Measurements from ENCODE around the gene TOE1. TPM values are rescaled to one million over a fixed set of nuclear protein-coding genes. Genes with fewer than 3 reads are reported as not detected.

Gene TOE1
- total and polyA plus RNA-seq, 9 donors, result 6.7 to 16.3 (median 10.7) TPM

DNA sequence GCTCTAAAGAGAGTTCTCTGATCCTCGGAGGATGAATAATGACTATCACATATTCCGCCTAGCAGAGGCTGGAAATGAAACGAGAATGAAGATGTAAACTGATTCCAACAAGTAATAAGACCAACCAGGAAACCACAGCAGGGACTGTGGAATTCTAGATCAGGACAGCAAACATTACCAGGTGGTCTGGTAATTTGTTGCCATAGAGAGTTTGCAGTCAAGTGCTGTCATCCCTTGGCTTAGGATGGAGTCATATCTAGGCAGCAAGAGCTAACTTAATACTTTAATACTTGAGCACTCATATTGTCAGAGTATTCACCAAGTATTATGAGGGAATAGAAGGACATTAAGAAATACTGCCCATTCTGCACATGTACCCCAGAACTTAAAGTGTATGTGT is 45.3 kb downstream of the TOE1 start:
- Histone ChIP-seq H3K36me3 (no peaks in the 10 kb centered on the region), H3K27ac (no peak overlapping the region), H3K4me3 (no peak overlapping the region), H3K27me3 (no peaks in the 10 kb centered on the region), H3K4me1 (ENCODE audit: insufficient read depth) (no peaks in the 10 kb centered on the region), H3K9me3 (no peaks in the 10 kb centered on the region)
- no peak for DNase-seq
- intact Hi-C loops (cut with DNase I), result no loop called here
- TF ChIP-seq POLR2A (IDR thresholded peaks at IDR 0.05) (no peak), EP300 (IDR thresholded peaks at IDR 0.05) (no peak)
- TF ChIP-seq, protein P1, sequence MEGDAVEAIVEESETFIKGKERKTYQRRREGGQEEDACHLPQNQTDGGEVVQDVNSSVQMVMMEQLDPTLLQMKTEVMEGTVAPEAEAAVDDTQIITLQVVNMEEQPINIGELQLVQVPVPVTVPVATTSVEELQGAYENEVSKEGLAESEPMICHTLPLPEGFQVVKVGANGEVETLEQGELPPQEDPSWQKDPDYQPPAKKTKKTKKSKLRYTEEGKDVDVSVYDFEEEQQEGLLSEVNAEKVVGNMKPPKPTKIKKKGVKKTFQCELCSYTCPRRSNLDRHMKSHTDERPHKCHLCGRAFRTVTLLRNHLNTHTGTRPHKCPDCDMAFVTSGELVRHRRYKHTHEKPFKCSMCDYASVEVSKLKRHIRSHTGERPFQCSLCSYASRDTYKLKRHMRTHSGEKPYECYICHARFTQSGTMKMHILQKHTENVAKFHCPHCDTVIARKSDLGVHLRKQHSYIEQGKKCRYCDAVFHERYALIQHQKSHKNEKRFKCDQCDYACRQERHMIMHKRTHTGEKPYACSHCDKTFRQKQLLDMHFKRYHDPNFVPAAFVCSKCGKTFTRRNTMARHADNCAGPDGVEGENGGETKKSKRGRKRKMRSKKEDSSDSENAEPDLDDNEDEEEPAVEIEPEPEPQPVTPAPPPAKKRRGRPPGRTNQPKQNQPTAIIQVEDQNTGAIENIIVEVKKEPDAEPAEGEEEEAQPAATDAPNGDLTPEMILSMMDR (IDR thresholded peaks at IDR 0.05), result no peak
- WGBS, 3 donors, result 78 to 86% (median 79%) methylated on average over 3 of the region's 3 CpGs

DNA sequence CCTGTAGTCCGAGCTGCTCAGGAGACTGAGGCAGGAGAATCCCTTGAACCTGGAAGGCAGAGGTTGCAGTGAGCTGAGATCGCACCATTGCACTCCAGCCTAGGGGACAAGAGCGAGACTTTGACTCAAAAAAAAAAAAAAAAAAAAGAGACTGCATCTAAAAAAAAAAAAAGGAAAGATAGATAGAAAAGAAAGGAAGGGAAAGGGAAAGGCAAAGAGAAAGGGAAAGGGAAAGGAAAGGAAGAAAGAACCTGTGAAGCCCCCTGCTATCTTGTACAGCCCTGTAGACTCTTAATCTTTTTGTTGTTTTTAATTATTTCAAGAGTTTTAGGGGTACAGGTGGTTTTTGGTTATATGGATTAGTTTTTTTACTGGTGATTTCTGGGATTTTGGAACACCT is 46.2 kb downstream of the TOE1 start:
- no peaks in the 10 kb centered on the region for H3K4me1 ChIP-seq (ENCODE audit: insufficient read depth)
- no peak overlapping the region for H3K27ac ChIP-seq
- no peak for DNase-seq
- H3K4me3 ChIP-seq, result no peak overlapping the region
- H3K36me3 ChIP-seq, result no peaks in the 10 kb centered on the region
- TF ChIP-seq, protein P1 (IDR thresholded peaks at IDR 0.05), result no peak
- no peak for TF ChIP-seq POLR2A (IDR thresholded peaks at IDR 0.05)
- no peak for TF ChIP-seq EP300 (IDR thresholded peaks at IDR 0.05)
- intact Hi-C loops (cut with DNase I), result no loop called here
- H3K9me3 ChIP-seq, result no peaks in the 10 kb centered on the region
- WGBS, 3 donors, result 92 to 98% (median 97%) methylated on average over 3 of the region's 3 CpGs
- no peaks in the 10 kb centered on the region for H3K27me3 ChIP-seq

Other genes with a start within 250 kb of the TOE1 start
- gene ZSWIM5, start 133.6 kb upstream of the TOE1 start, total RNA-seq, result 10 to 100 TPM in 3 of 7 donors, 1 to 10 TPM in 4; 6.0 to 13.3 (median 10.0) TPM
- gene ZSWIM5, start 133.6 kb upstream of the TOE1 start, polyA plus RNA-seq, result 10 to 100 TPM in 1 of 2 donors, 1 to 10 TPM in 1; 6.9 to 10.0 TPM
- 1 to 10 TPM in 5 of 7 donors, under 1 TPM in 1, not detected in 1; 0.80 to 2.0 (median 1.4) TPM for gene HPDL, start 13.3 kb upstream of the TOE1 start, total RNA-seq
- under 1 TPM; 0.12 to 0.62 TPM for gene HPDL, start 13.3 kb upstream of the TOE1 start, polyA plus RNA-seq
- 10 to 100 TPM; 23.0 to 38.8 (median 27.4) TPM for gene MUTYH, start 270 bp downstream of the TOE1 start, total RNA-seq
- gene MUTYH, start 270 bp downstream of the TOE1 start, polyA plus RNA-seq, result 10 to 100 TPM; 10.6 to 25.3 TPM
- 10 to 100 TPM in 3 of 7 donors, 1 to 10 TPM in 4; 6.7 to 12.5 (median 9.7) TPM for gene TESK2, start 151.0 kb downstream of the TOE1 start, total RNA-seq
- gene TESK2, start 151.0 kb downstream of the TOE1 start, polyA plus RNA-seq, result 10 to 100 TPM in 1 of 2 donors, 1 to 10 TPM in 1; 8.3 to 10.5 TPM
- 1 to 10 TPM; 1.1 to 5.5 (median 2.3) TPM for gene CCDC163, start 159.9 kb downstream of the TOE1 start, total RNA-seq
- gene CCDC163, start 159.9 kb downstream of the TOE1 start, polyA plus RNA-seq, result 1 to 10 TPM; 1.7 to 3.6 TPM
- 1 to 10 TPM; 3.1 to 9.9 (median 6.7) TPM for gene MMACHC, start 160.1 kb downstream of the TOE1 start, total RNA-seq
- 1 to 10 TPM; 2.2 to 4.8 TPM for gene MMACHC, start 160.1 kb downstream of the TOE1 start, polyA plus RNA-seq
- 100 to 1,000 TPM; 127 to 332 (median 250) TPM for gene PRDX1, start 181.7 kb downstream of the TOE1 start, total RNA-seq
- gene PRDX1, start 181.7 kb downstream of the TOE1 start, polyA plus RNA-seq, result 100 to 1,000 TPM; 291 to 461 TPM
- gene AKR1A1, start 210.7 kb downstream of the TOE1 start, total RNA-seq, result 100 to 1,000 TPM in 2 of 7 donors, 10 to 100 TPM in 5; 39.8 to 119 (median 88.3) TPM
- gene AKR1A1, start 210.7 kb downstream of the TOE1 start, polyA plus RNA-seq, result 10 to 100 TPM; 75.4 to 99.0 TPM
- gene NASP, start 243.9 kb downstream of the TOE1 start, total RNA-seq, result 100 to 1,000 TPM in 2 of 7 donors, 10 to 100 TPM in 5; 60.4 to 114 (median 76.3) TPM
- gene NASP, start 243.9 kb downstream of the TOE1 start, polyA plus RNA-seq, result 100 to 1,000 TPM in 1 of 2 donors, 10 to 100 TPM in 1; 92.6 to 122 TPM